Measurements from ENCODE around the gene IPMK.
"Not testable (repeated sequence)": the region's sequence is repeated elsewhere in the genome, so short reads cannot be mapped to it uniquely, and the experiment has no call there.

- not testable (repeated sequence) for TF ChIP-seq CTCF (IDR thresholded peaks at IDR 0.05; ENCODE audit: insufficient read depth, low read length); REST (IDR thresholded peaks at IDR 0.05; ENCODE audit: insufficient replicate concordance, low read depth)
These were observed 23.9 kb downstream of the IPMK start for GRCh38 chr10:58243801-58244200.
